MG63 (cell line): ENCODE measurements around the gene EPHA1. TPM values are rescaled to one million over a fixed set of nuclear protein-coding genes. Genes with fewer than 3 reads are reported as not detected.
"Not testable (repeated sequence)": the region's sequence is repeated elsewhere in the genome, so short reads cannot be mapped to it uniquely, and the experiment has no call there.

Experiments
- DNase-seq: peaks from one replicate; pipeline ENCODE4 v3.0.0-alpha.2; 2020
- H3K27me3 ChIP-seq: fragments of 250-450 bp; sonication (Bioruptor Pico); 2 replicates; pipeline ENCODE4 v1.5.1; 2020; ENCODE audit warnings: mild to moderate bottlenecking, moderate library complexity
- H3K36me3 ChIP-seq: fragments of 250-450 bp; sonication (Bioruptor Pico); 2 replicates; pipeline ENCODE4 v1.5.1; 2020; ENCODE audit warnings: mild to moderate bottlenecking, moderate library complexity
- H3K4me3 ChIP-seq: fragments of 250-450 bp; sonication (Bioruptor Pico); 2 replicates; pipeline ENCODE4 v1.5.1; 2020; ENCODE audit warnings: mild to moderate bottlenecking, moderate library complexity
- H3K9me3 ChIP-seq: fragments of 250-450 bp; sonication (Bioruptor Pico); 2 replicates; pipeline ENCODE4 v1.5.1; 2020; ENCODE audit warnings: mild to moderate bottlenecking, moderate library complexity
- total RNA-seq: library from RNA; depleted of rRNA; stranded (reverse); fragments of >200 nt; shearing (Covaris generic); gene quantifications from 2 replicates; pipeline ENCODE4 v1.2.3, GENCODE V29; 2014; ENCODE audit warnings: low replicate concordance

EPHA1 gene
- total RNA-seq, 1 experiment from 2014 or later, result not detected

DNA sequence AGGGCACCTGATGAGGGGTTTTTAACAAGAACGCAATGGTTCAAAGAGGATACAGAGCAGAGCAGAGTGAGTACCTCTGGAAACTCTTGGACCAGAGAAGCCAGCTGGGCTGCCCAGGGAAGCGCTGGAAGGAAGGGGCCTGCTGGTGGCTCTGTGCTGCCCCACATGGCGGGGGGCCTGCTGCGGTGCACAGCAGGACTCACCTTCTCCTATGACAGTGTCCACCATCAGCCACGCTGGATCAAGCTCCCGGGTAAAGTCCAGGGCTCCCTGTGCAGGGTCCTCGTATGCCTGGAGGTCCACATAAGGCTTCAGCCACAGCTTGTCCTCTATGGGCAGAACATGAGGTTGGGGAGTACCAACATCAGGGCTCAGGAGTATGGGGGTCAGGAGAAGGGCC lies 12.5 kb downstream of the EPHA1 start:
- peaks cover under 1% of the 10 kb centered on the region for H3K36me3 ChIP-seq
- no peak for DNase-seq

DNA sequence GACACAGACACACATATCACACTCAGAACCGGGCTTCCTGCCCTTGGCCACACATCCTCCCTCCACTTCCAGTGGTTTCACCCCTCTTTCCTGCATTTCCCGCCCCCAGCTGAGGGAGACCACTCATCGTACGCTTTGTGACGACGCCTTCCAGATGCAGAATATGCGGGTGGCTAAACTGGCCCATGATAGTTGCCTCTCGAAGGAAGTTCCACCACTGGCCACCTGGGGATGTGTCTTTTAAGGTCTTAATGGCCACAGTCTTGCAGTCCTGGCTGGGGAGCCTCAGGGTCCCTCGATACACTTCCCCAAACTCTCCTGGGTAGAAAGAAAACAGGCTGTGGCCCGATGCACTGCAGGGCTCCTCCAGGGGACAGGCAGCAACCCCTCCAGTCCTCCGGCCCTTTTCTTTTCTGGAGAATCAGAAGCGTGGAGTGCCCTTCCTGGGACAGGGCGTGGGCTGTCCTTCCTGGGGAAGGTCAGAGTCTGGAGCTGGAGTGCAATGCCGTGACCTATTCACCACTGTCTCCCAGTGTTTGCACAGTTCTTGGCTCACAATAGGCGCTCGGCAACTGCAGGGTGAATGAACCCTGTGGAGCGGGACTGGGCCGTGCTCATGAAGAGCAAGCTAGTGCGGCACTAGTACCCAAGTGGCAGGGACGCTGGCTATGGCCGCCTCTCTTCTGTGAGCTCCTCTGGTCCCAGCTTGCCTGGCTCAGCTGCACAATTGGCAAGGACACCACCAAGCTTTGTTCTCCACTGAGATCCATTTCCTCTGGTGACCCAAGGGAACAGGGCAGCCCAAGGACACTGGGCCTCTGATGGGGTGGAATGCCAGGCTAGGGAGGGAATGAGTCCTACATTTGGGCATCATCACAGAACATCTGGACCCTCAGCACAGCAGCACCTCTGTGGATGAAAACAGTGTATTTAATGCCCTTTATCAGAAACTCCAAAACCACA lies 13.2 kb downstream of the EPHA1 start:
- Histone ChIP-seq H3K9me3 (no peaks in the 10 kb centered on the region), H3K27me3 (no peaks in the 10 kb centered on the region), H3K36me3 (peaks cover 4% of the 10 kb centered on the region), H3K4me3 (no peak overlapping the region)
- no peak for DNase-seq

More for the DNA sequence above, 12.5 kb downstream of the EPHA1 start:
- Histone ChIP-seq H3K9me3 (no peaks in the 10 kb centered on the region), H3K27me3 (no peaks in the 10 kb centered on the region), H3K4me3 (no peak overlapping the region)

DNA sequence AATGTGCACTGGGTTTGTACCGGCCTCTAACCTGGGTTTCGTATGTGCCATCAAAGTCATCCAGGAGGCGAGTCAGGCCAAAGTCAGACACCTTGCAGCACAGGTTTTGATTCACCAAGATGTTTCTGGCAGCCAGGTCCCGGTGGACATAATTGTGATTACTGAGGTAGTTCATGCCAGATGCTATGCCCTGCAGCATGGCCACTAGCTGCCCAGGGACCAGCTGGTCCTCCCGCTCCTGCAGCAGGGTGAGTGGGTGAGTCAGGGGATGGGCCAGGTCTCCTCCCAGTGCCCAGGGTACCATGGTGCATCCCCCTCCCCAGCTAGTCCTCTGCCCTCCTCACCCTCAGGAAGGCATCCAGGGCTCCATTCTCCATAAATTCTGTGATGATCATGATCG lies 13.9 kb downstream of the EPHA1 start:
- no peak for DNase-seq
- no peaks in the 10 kb centered on the region for H3K27me3 ChIP-seq
- no peaks in the 10 kb centered on the region for H3K9me3 ChIP-seq
- H3K4me3 ChIP-seq, result no peak overlapping the region
- peaks cover 9% of the 10 kb centered on the region for H3K36me3 ChIP-seq

DNA sequence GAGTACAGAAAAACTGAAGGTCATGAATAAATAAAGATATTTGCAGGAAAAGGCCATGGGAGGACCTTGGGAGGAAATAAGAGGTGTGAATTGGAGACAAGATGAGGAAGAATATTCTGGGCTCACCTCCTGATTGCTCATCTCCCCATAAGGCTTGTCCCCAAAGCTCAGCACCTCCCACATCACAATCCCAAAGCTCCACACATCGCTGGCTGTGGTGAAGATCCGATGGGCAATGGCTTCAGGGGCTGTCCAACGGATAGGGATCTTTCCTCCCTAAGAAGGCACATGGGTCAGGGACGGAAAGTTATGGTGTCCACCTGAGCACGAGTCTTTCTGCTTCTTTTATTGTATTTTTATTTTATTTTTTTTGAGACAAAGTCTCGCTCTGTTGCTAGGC lies 14.6 kb downstream of the EPHA1 start:
- Histone ChIP-seq H3K27me3 (no peaks in the 10 kb centered on the region), H3K4me3 (no peak overlapping the region), H3K9me3 (no peaks in the 10 kb centered on the region), H3K36me3 (peaks cover 12% of the 10 kb centered on the region)
- no peak for DNase-seq

DNA sequence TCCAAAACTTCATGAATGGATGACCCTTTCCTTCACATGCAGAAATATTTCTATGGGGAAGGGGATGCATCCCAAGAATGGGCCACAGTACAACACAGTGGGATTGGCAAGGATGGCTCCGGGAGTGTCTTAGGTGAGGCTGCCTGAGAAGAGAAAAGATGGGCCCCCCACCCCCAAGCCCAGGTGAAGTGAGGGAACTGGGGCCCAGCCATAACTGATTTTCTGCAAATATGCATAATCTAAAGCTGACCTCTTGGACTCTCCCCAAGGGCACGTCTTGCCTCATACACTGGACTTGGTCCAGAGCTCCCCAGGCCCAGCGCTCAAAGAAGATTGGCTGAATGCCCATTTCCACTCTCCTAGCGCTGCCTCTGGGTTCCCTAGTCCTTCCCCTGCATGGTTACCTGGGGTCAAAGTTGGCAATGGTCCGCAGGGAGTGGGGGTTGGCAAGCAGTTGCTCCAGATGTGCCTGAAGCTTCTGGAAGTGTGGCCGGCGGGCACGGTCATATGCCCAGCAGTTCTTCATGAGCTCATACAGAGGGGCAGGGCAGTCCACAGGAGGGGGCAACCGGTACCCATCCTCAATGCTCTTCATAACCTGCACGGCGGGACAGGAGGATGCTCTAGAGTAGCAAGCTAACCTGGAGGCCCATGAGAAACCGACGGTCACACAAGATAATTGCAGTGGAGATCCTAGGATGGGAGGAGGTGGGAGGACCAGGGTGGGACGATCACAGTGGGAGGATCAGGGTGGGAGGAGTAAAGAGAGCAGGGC lies 15.2 kb downstream of the EPHA1 start:
- no peak for DNase-seq
- Histone ChIP-seq H3K27me3 (no peaks in the 10 kb centered on the region), H3K36me3 (peaks cover 12% of the 10 kb centered on the region), H3K4me3 (no peak overlapping the region), H3K9me3 (no peaks in the 10 kb centered on the region)

DNA sequence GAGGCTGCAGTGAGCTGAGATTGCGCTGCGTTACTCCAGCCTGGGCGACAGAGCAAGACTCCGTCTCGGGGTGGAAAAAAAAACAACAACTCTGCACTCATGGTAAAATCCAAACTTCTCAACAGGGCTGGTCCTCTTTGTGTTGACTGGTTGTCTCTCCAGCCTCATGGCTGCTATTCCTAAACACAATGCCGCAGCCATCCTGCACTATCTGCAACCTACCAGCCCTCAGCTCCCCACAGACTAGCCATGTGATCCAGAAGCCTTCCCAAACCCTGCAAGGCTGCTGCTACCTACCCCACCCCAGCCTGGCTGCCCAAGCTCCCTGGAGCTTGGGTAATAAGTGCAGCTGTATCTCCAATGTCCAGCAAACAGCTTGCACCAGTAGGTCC lies 15.8 kb downstream of the EPHA1 start:
- no peak for DNase-seq

DNA sequence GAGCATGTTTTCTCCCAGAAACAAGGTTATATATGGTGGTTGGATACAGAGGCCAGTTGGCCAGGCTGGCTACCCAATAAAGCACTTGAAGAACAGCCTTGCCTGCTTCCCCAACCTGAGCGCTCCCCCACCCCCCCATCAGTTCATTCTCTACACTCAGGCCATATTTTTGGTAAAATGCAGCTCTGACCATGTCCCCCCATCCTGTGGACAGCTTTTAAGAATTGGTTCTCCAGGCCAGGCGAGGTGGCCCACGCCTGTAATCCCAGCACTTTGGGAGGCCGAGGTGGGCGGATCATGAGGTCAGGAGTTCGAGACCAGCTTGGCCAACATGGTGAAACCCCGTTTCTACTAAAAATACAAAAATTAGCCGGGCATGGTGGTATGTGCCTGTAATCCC lies 16.2 kb downstream of the EPHA1 start:
- H3K9me3 ChIP-seq, H3K4me3 ChIP-seq, H3K27me3 ChIP-seq, DNase-seq: not testable (repeated sequence)
- H3K36me3 ChIP-seq, result peaks cover 12% of the 10 kb centered on the region

More for the DNA sequence above, 15.8 kb downstream of the EPHA1 start:
- no peak overlapping the region for H3K4me3 ChIP-seq
- H3K36me3 ChIP-seq, result peaks cover 12% of the 10 kb centered on the region
- no peaks in the 10 kb centered on the region for H3K9me3 ChIP-seq
- H3K27me3 ChIP-seq, result no peaks in the 10 kb centered on the region

DNA sequence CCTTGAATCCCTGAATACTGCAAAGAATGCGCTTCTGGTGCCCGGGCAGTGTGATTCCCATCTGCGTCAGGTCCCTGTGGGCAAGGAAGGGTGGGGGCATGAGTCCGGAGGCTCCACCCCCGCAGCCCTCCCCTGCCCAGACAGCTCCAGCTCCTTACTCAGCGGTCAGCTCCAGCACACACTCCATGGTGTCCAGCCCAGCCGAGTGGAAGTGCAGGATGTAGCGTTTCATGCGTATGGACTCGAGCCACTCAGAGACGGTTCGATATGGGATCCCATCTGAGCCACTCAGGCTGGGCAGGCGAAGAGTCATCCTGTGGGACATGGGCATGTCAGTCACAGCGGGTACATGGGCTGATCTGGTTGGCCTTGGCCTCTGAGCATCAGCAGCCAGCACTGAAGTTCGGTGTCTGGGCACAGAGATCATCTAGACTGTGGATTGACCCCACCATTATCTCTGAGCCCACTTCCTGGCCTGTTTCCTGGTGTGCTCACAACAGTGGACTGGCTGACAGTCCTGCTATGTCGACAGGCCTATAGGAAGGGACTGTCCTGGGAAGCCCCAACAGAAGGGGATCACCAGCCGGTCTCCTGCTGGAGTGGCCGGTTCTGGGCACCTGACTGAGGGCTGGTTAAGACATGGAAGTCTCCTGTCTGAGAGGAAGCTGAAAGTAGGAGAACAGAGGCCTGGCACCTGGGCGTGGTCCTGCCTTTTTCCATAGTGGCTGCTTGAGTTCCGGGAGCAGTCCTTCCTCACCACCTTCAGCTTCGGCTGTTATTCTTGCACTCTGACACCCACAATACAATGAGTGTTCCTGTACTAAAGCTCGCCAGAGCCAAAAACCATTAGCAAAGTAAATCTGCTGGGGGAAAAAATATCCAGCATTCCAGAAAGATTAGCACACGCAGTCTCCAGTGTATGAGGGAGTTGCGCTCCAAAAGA lies 16.9 kb downstream of the EPHA1 start:
- no peak overlapping the region for H3K4me3 ChIP-seq
- peaks cover 17% of the 10 kb centered on the region for H3K36me3 ChIP-seq
- DNase-seq, result no peak
- H3K27me3 ChIP-seq, result no peaks in the 10 kb centered on the region
- no peaks in the 10 kb centered on the region for H3K9me3 ChIP-seq

DNA sequence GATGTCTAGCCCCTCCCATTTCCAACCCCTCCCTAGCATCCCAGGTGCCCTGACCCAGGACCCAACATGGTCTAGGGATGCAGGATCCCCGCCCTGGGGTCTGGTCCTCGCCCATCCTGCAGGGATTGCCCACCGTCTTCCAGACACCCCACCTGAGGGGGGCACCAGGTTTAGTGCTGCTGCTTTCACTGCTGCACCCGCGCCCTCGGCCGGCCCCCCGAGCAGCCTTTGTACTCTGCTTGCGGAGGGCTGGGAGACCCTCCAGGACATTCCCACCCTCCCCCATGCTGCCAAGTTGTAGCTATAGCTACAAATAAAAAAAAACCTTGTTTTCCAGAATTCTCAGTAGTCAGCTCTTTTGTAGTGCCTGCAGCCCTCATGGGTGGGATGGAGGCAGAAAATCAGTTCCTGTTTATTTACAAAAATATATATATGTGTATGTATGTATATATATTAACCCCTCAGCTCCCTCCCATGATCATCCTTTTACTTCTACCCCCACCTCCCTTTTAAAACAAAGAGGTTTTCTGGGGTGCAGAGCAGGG lies 17.8 kb downstream of the EPHA1 start:
- no peaks in the 10 kb centered on the region for H3K27me3 ChIP-seq
- no peaks in the 10 kb centered on the region for H3K9me3 ChIP-seq
- no peak for DNase-seq
- H3K36me3 ChIP-seq, result peaks cover 19% of the 10 kb centered on the region
- H3K4me3 ChIP-seq, result no peak overlapping the region

DNA sequence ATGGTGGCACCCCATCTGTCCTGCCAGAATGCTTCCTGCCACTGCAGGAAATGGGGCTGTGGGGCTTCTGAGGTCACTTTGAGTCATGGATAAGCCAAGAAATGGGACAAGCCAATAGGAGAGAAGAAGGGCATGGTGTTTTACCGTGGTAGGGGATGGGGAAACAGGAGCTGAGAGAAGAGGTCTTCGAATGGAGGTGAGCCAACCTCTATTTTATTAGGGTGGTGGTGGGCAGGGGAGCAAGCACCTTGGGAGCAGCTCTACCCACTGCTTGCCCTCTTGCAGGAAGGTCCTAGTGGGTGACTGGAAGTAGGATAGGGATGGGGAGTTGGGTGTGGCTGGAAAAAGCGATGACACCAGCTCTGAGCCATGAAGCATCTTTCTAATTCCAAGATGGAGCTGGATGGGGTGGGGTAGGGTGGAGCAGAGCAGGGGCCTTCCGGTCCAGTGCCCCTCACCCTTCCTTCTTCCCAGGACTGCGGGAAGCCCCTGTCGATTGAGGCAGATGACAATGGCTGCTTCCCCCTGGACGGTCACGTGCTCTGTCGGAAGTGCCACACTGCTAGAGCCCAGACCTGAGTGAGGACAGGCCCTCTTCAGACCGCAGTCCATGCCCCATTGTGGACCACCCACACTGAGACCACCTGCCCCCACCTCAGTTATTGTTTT lies 18.4 kb downstream of the EPHA1 start:
- no peak for DNase-seq
- no peaks in the 10 kb centered on the region for H3K9me3 ChIP-seq
- peaks cover 22% of the 10 kb centered on the region for H3K36me3 ChIP-seq
- H3K27me3 ChIP-seq, result no peaks in the 10 kb centered on the region
- no peak overlapping the region for H3K4me3 ChIP-seq

DNA sequence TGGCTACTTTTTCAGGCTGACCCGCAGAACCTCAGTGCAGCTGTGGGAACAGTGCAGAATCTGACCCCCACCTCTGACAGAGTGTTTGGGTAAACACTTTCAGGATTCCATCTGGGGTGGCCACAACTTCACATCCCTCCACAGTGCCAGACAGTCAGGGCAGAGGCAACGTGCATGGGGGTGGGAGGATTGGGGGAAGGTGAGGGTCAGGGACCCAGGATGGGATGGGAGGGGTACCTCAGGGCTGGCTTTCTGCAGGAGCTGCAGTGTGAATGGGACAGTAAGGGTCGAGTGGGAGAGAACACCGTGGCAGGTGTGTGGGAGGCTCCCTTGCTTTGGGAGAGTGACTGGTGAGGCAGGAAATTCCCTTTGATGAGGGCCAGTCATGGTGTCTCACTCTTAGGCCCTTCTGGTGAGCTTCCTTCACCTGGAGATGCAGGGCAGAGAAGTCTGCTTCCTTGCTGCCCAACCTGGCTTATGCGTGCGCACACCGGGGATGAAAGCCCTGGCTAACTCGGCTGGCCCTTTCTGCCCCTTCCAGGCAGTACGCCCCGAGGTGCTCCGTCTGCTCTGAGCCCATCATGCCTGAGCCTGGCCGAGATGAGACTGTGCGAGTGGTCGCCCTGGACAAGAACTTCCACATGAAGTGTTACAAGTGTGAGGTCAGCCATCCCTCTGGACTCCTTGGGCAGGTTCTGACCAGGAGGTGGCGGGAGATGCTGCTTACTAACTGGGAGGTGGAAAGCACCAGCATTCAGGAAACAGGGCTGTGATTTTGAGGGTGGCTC lies 19.1 kb downstream of the EPHA1 start:
- peaks cover 23% of the 10 kb centered on the region for H3K36me3 ChIP-seq
- DNase-seq, result no peak

DNA sequence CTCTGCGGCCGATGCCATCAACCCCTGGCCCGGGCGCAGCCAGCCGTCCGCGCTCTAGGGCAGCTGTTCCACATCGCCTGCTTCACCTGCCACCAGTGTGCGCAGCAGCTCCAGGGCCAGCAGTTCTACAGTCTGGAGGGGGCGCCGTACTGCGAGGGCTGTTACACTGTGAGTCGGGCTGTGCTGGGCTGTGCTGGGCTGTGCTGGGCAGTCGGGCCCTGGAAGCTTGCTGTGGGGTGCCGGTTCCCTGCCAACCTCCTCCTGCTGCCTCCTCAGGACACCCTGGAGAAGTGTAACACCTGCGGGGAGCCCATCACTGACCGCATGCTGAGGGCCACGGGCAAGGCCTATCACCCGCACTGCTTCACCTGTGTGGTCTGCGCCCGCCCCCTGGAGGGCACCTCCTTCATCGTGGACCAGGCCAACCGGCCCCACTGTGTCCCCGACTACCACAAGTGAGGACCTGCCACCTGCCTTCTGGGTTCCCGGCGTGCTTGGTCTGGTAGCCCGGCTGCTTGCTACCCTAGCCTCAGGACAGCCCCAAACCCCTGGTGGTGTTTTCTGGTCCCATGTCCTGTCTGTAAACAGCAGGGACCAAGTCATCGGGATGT lies 20.1 kb downstream of the EPHA1 start:
- DNase-seq, result no peak
- H3K4me3 ChIP-seq, result no peak overlapping the region
- H3K9me3 ChIP-seq, result no peaks in the 10 kb centered on the region
- no peaks in the 10 kb centered on the region for H3K27me3 ChIP-seq
- H3K36me3 ChIP-seq, result peaks cover 32% of the 10 kb centered on the region

More for the DNA sequence above, 19.1 kb downstream of the EPHA1 start:
- Histone ChIP-seq H3K9me3 (no peaks in the 10 kb centered on the region), H3K4me3 (no peak overlapping the region), H3K27me3 (no peaks in the 10 kb centered on the region)

DNA sequence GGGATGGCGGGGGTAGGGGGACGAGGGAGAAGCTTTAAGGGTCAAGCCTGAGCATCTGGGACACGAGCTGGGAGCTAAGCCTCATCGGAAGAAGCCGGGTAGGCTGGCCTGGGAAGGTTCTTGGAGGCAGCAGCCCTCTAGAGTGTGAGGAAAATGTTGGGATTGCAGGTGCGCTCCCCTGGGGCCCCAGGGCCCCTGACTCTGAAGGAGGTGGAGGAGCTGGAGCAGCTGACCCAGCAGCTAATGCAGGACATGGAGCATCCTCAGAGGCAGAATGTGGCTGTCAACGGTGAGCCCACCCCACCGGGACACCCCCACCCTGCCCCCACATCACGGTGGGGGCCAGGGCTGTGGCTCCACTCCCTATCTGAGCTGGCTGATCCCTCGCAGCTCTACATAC lies 20.6 kb downstream of the EPHA1 start:
- DNase-seq, result no peak
- peaks cover 34% of the 10 kb centered on the region for H3K36me3 ChIP-seq
- H3K4me3 ChIP-seq, result no peak overlapping the region
- no peaks in the 10 kb centered on the region for H3K27me3 ChIP-seq
- H3K9me3 ChIP-seq, result no peaks in the 10 kb centered on the region

DNA sequence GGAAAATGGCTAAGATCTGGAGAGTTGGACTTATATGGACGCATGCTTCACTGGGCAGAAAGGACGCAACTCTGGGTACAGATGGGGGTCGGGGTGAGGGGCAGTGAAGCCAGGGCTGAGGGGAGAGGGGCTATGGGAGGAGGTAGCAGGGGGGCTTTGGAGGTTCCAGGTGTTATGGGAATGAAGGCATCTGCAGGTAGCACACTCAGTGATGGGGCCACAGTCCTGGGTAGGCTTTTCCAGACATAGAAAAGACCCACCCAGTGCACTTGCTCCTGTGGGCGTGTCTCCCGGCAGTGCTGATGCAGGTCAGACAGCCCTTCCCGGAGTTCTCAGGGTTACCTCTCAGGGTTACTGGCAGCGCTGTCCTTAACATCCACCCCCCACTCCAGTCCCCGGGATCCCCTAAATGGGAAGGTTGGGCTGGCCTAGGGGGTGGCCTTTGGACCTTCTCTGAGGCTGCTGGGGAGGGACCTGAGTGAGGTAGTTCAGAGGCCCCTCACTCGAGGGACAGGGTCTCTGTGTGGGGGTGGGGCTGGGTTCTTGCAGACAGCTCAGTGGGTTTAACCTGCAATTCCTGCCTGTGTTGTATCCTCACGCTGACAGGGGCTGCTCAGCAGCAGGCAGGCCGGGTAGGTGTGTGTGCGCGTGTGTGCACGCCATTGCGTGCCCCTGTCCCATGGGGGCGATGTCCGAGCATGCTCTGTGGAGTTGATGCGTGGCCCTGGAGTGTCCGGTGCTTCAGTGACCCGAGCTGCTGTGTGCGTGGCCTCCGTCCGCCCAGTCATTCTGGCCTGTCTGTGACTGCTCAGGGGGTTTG lies 21.3 kb downstream of the EPHA1 start:
- Histone ChIP-seq H3K9me3 (no peaks in the 10 kb centered on the region), H3K36me3 (peaks cover 39% of the 10 kb centered on the region), H3K4me3 (no peak overlapping the region), H3K27me3 (no peaks in the 10 kb centered on the region)
- DNase-seq, result no peak
